H1 (cell line): ENCODE data around the gene KCNK7. TPM values are rescaled to one million over a fixed set of nuclear protein-coding genes. Genes with fewer than 3 reads are reported as not detected.
A peak's percentile ranks its signal among the peaks of the same experiment; 100 is the strongest.

Experiments
- CTCF ChIA-PET: fragments of 300-600 bp; sonication (Branson Sonifier 250); formaldehyde crosslinking; loops from one replicate; lab custom pipeline; 2021; ENCODE audit not compliant: partially characterized antibody; lab: Charles Lee
- POLR2A ChIA-PET: fragments of 300-600 bp; sonication (Branson Sonifier 250); formaldehyde crosslinking; loops from one replicate; lab custom pipeline; 2021; ENCODE audit warnings: inconsistent platforms; ENCODE audit not compliant: partially characterized antibody; lab: Charles Lee
- DNase-seq, 2 experiments: peaks; one replicate each; pipeline versions ENCODE4 v3.0.0 to v3.0.0-alpha.2; 2010 to 2022; ENCODE audit warnings: low spot score in 2 of 2, low read depth in 1 of 2, mixed read lengths in 1 of 2
- FAIRE-seq: peaks from 2 replicates; lab custom pipeline; 2011; peaks lifted over from hg19 to GRCh38; lab: Jason Lieb, UNC
- H2AFZ ChIP-seq: 2 replicates; pipeline ENCODE4 v1.8.1; 2012; ENCODE audit warnings: low read length, inconsistent platforms
- H2AK5ac ChIP-seq: 2 replicates; pipeline ENCODE4 v1.6.1; 2013; ENCODE audit warnings: low read depth, low read length
- H2BK120ac ChIP-seq: replicated peaks from 2 replicates; pipeline ENCODE3; 2013; ENCODE audit warnings: low read depth, low read length, inconsistent platforms
- H2BK12ac ChIP-seq: 2 replicates; pipeline ENCODE4 v1.6.1; 2013; ENCODE audit warnings: low read depth, low read length
- H2BK15ac ChIP-seq: 2 replicates; pipeline ENCODE4 v1.6.1; 2013; ENCODE audit warnings: low read length
- H2BK20ac ChIP-seq: 2 replicates; pipeline ENCODE4 v1.6.1; 2013; ENCODE audit warnings: low read length
- H2BK5ac ChIP-seq: 2 replicates; pipeline ENCODE4 v1.6.1; 2013; ENCODE audit warnings: low read depth, low read length
- H3K14ac ChIP-seq: 2 replicates; pipeline ENCODE4 v1.6.1; 2013; ENCODE audit warnings: inconsistent platforms; ENCODE audit not compliant: insufficient read length
- H3K18ac ChIP-seq: 2 replicates; pipeline ENCODE4 v1.6.1; 2013; ENCODE audit warnings: low read length; ENCODE audit errors: extremely low read depth
- H3K23ac ChIP-seq: 2 replicates; pipeline ENCODE4 v1.6.1; 2013; ENCODE audit warnings: inconsistent platforms; ENCODE audit not compliant: insufficient read length
- H3K23me2 ChIP-seq: 2 replicates; pipeline ENCODE4 v1.6.1; 2013; ENCODE audit warnings: low read depth, low read length
- H3K27ac ChIP-seq: 2 replicates; pipeline ENCODE4 v1.6.1; 2011; ENCODE audit warnings: low read depth, low read length, inconsistent platforms
- H3K27me3 ChIP-seq, 4 experiments: replicated peaks in 1 of 4; 1 replicate in 1 of 4; 2 replicates in 3 of 4; pipeline versions ENCODE4 v1.6.1 to v1.8.1; 2011 to 2013; ENCODE audit warnings: low read length in 3 of 4, mild to moderate bottlenecking in 3 of 4, inconsistent platforms in 2 of 4, mixed read lengths in 2 of 4, moderate library complexity in 1 of 4; ENCODE audit not compliant: control insufficient read depth in 3 of 4, insufficient read depth in 3 of 4; ENCODE audit errors: extremely low read depth in 1 of 4
- H3K36me3 ChIP-seq, 4 experiments: 2 replicates each; pipeline versions ENCODE4 v1.6.1 to v1.8.1; 2011 to 2013; ENCODE audit warnings: mild to moderate bottlenecking in 4 of 4, low read length in 3 of 4, moderate library complexity in 2 of 4, control low read depth in 1 of 4, inconsistent platforms in 1 of 4; ENCODE audit not compliant: insufficient read depth in 4 of 4, control insufficient read depth in 2 of 4
- H3K4ac ChIP-seq: replicated peaks from 2 replicates; pipeline ENCODE3; 2013; ENCODE audit warnings: low read length, low read depth, mixed read lengths, inconsistent platforms; ENCODE audit not compliant: insufficient read length
- H3K4me1 ChIP-seq, 4 experiments: replicated peaks in 1 of 4; 1 replicate in 1 of 4; 2 replicates in 3 of 4; pipeline versions ENCODE4 v1.6.1 to v1.8.1; 2011 to 2013; ENCODE audit warnings: low read length in 3 of 4, inconsistent platforms in 2 of 4, mixed read lengths in 1 of 4; ENCODE audit not compliant: insufficient read depth in 4 of 4, control insufficient read depth in 3 of 4
- H3K4me2 ChIP-seq, 2 experiments: 2 replicates each; pipeline versions ENCODE4 v1.6.1 to v1.8.1; 2011 to 2013; ENCODE audit warnings: low read depth in 2 of 2, low read length in 2 of 2, control low read depth in 1 of 2, inconsistent platforms in 1 of 2, mild to moderate bottlenecking in 1 of 2; ENCODE audit not compliant: insufficient read depth in 1 of 2
- H3K4me3 ChIP-seq, 4 experiments: fragments of 200-600, 300-600 bp in 1 of 4; sonication (generic), shearing (Covaris generic), sonication (Bioruptor Twin) in 1 of 4; 2 replicates each; pipeline versions ENCODE4 v1.5.1 to v1.8.1; 2011 to 2016; ENCODE audit warnings: low read length in 4 of 4, low read depth in 3 of 4, control low read depth in 2 of 4, inconsistent platforms in 2 of 4, mild to moderate bottlenecking in 2 of 4, mixed read lengths in 1 of 4, moderate library complexity in 1 of 4; ENCODE audit not compliant: insufficient read depth in 2 of 4; ENCODE audit errors: extremely low read depth in 1 of 4
- H3K56ac ChIP-seq: replicated peaks from 2 replicates; pipeline ENCODE3; 2013; ENCODE audit warnings: low read depth, mild to moderate bottlenecking, mixed read lengths, low read length, inconsistent platforms; ENCODE audit not compliant: insufficient read length
- H3K79me1 ChIP-seq: 2 replicates; pipeline ENCODE4 v1.6.1; 2013; ENCODE audit warnings: low read depth, low read length, control low read depth
- H3K79me2 ChIP-seq, 2 experiments: 2 replicates each; pipeline versions ENCODE4 v1.6.1 to v1.8.1; 2012 to 2013; ENCODE audit warnings: low read length in 2 of 2, mild to moderate bottlenecking in 2 of 2, inconsistent platforms in 1 of 2; ENCODE audit not compliant: insufficient read depth in 2 of 2, control insufficient read depth in 1 of 2
- H3K9ac ChIP-seq, 4 experiments: replicated peaks in 1 of 4; 1 replicate in 1 of 4; 2 replicates in 3 of 4; pipeline versions ENCODE4 v1.6.1 to v1.8.1; 2011 to 2013; ENCODE audit warnings: low read depth in 3 of 4, low read length in 3 of 4, control low read depth in 2 of 4, mild to moderate bottlenecking in 2 of 4, moderate library complexity in 2 of 4, inconsistent platforms in 1 of 4; ENCODE audit errors: extremely low read depth in 1 of 4
- H3K9me3 ChIP-seq, 2 experiments: 2 replicates each; pipeline versions ENCODE4 v1.6.1 to v1.8.1; 2012 to 2013; ENCODE audit warnings: mild to moderate bottlenecking in 2 of 2, moderate library complexity in 2 of 2, control low read depth in 1 of 2, inconsistent platforms in 1 of 2, low read depth in 1 of 2, low read length in 1 of 2, mixed read lengths in 1 of 2; ENCODE audit not compliant: insufficient read depth in 2 of 2
- H4K20me1 ChIP-seq, 2 experiments: replicated peaks in 1 of 2; 2 replicates each; pipeline versions ENCODE3 to v1.8.1; 2011 to 2013; ENCODE audit warnings: inconsistent platforms in 2 of 2, low read length in 2 of 2, mild to moderate bottlenecking in 1 of 2; ENCODE audit not compliant: insufficient read depth in 2 of 2, control insufficient read depth in 1 of 2
- H4K5ac ChIP-seq: 2 replicates; pipeline ENCODE4 v1.6.1; 2013; ENCODE audit warnings: low read length, low read depth, mixed read lengths, inconsistent platforms; ENCODE audit not compliant: insufficient read length
- H4K8ac ChIP-seq: 2 replicates; pipeline ENCODE4 v1.8.0; 2013; ENCODE audit warnings: mild to moderate bottlenecking, moderate library complexity, low read length, inconsistent platforms; ENCODE audit not compliant: insufficient read depth; ENCODE audit errors: extremely low read depth
- H4K91ac ChIP-seq: replicated peaks from 2 replicates; pipeline ENCODE3; 2013; ENCODE audit warnings: low read length, mixed read lengths, inconsistent platforms; ENCODE audit not compliant: insufficient read length
- SUZ12 ChIP-seq: fragments of 200-600 bp; sonication (generic); IDR thresholded peaks from 2 replicates; pipeline ENCODE4 v1.6.1; 2012; ENCODE audit warnings: mild to moderate bottlenecking, inconsistent platforms, low read length, moderate library complexity, mixed read lengths
- TCF12 ChIP-seq: IDR thresholded peaks from 2 replicates; pipeline ENCODE4 v1.6.1; 2011; ENCODE audit warnings: low read depth, mild to moderate bottlenecking, low read length
- WGBS, 2 experiments: shearing (Covaris generic) in 1 of 2; methylation state at CpG; one replicate each; pipeline versions ENCODE4 v1.1.6 to v1.1.7; 2013 to 2015; ENCODE audit warnings: low lambda C conversion rate in 2 of 2, mixed read lengths in 2 of 2, inconsistent platforms in 1 of 2, low coverage in 1 of 2, missing lambda C conversion rate in 1 of 2; ENCODE audit not compliant: insufficient replicate concordance in 2 of 2, insufficient coverage in 1 of 2, insufficient read length in 1 of 2; ENCODE audit errors: extremely low coverage in 1 of 2, missing lambda C conversion rate in 1 of 2; 5-methylcytosine and 5-hydroxymethylcytosine counted together
- polyA plus RNA-seq, 7 experiments: library from polyadenylated mRNA; depleted of rRNA in 3 of 7; stranded (reverse) in 5 of 7; unstranded in 2 of 7; fragments of >200 nt in 5 of 7; fragments of 200-250 nt in 2 of 7; gene quantifications; 1 replicate in 5 of 7; 2 replicates in 1 of 7; 4 replicates in 1 of 7; pipeline versions ENCODE4 v1.2.1 to v1.2.3, GENCODE V29; 2011 to 2013; ENCODE audit warnings: missing spikeins in 2 of 7, mixed read lengths in 2 of 7
- total RNA-seq: library from RNA; stranded (reverse); fragmentation: NEBNext Ultra II Directional; extraction: Animal tissue kit (Norgen Biotek cat#: 25700); gene quantifications from 2 replicates; pipeline ENCODE4 v1.2.1, GENCODE V29; 2021

Gene KCNK7
- total and polyA plus RNA-seq, 2 of the 8 experiments (the other 6 are each of a cell fraction or from before 2014, with no cell fraction given): 0.74 to 1.0 TPM

DNA sequence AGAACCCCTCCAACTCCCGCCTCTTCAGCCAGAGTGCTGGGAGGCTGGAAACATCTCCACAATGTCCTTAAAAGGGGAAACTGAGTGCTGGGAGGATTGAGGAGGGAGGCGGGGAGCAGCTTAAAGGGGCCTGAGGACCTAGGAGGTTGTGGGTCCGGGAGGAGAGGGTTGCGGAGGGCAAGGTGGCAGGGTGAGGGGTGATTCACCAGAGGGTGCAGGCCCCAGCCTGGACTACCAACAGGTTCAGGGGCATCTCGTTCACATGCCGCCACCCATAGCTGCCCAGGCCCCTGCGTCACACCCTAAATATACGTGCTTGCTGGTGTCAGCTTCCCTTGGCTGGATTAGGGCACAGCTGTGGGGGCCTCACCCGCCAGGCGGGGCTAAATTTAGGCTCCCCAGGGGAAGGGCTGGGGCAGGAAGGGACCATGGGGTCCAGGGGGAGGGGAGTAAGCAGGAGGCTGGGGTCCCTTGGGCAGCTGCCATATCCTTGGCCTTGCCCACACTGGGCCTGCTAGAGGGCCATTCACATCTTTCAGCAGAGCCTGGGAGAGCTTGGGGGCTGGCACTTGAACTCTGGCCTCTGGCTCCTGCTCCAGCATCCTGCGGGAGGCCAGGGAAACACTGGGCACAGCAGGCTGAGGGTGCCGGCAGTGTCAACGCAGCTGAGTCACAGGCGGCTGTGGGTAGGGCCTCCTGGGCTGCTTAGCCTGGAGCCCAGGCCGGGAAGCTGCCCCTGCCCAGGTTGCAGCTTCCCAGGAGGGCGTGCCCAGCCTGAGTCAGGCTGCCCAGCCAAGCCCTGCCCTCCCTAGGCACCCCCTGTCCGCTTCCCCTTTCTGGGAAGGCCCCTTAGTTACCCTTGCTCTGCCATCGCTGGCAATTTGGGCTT is 18.5 kb downstream of the KCNK7 start:
- WGBS, 2 experiments: 79% methylated on average over 18 of the region's 18 CpGs; no CpG with 5 or more reads in 1 of the 2 experiments
- Histone ChIP-seq H3K14ac (no peak overlapping the region), H2BK20ac (no peak overlapping the region), H3K4me1 (peaks cover 8 to 23% (median 15%) of the 10 kb centered on the region in 4 experiments; a peak in 6 of 7 replicates), H3K56ac (no peak overlapping the region), H3K79me1 (no peaks in the 10 kb centered on the region), H3K4ac (no peak overlapping the region), H2BK120ac (no peak overlapping the region), H3K9me3 (no peaks in the 10 kb centered on the region), H4K8ac (peak overlapping the region; percentile 57; the same call in 1 of the 2 replicates), H2BK15ac (no peak overlapping the region), H4K5ac (no peak overlapping the region), H2AFZ (no peak overlapping the region), H3K23ac (no peak overlapping the region), H2BK12ac (0 out of 2 replicates have a peak overlapping the region, but pooled peaks have one; percentile 62), H3K23me2 (peaks cover 8% of the 10 kb centered on the region; the same call in 1 of the 2 replicates), H3K79me2 (no peaks in the 10 kb centered on the region), H2BK5ac (no peak overlapping the region), H3K9ac (no peak overlapping the region), H3K36me3 (no peaks in the 10 kb centered on the region), H3K18ac (no peak overlapping the region), H2AK5ac (no peak overlapping the region; the same call in 1 of the 2 replicates), H3K27ac (no peak overlapping the region), H3K4me2 (peak overlapping the region; percentile 64 to 72; a peak in 1 of 4 replicates), H4K91ac (no peak overlapping the region), H3K4me3 (no peak overlapping the region; a peak in 1 of 8 replicates), H3K27me3 (peaks cover 8 to 40% (median 29%) of the 10 kb centered on the region in 4 experiments), H4K20me1 (peaks cover 10 to 11% of the 10 kb centered on the region in 2 experiments)
- CTCF ChIA-PET: interaction anchor here (1.0 to 7.2 kb wide), 7 partner anchors 12 to 48 kb away, joined by 3 to 97 read pairs (median 12); partner anchors contain the start of gene KCNK7
- DNase-seq (no peak), FAIRE-seq (no peak)
- POLR2A ChIA-PET: interaction anchor here (0.6 to 3.7 kb wide), 8 partner anchors 8 to 212 kb away, joined by 3 to 36 read pairs (median 6); no protein-coding TSS in a partner anchor
- TF ChIP-seq SUZ12: 0 out of 2 replicates have a peak, but pooled peaks have one; percentile 12
- no peak for TF ChIP-seq TCF12
